ENCODE data around the gene WIPF2.

WIPF2 gene

GRCh38 chr17:40328386-40328766, 109.3 kb downstream of the WIPF2 start:
- H3K9ac ChIP-seq: no peak overlapping the region
- peaks cover 12% of the 10 kb centered on the region for H3K79me2 ChIP-seq
- no peak overlapping the region for H3K4me2 ChIP-seq (ENCODE audit: low read length)
- no peaks in the 10 kb centered on the region for H3K27me3 ChIP-seq (ENCODE audit: control insufficient read depth, insufficient read depth, low read length)
- no peaks in the 10 kb centered on the region for H3K36me3 ChIP-seq (ENCODE audit: control insufficient read depth, insufficient read depth, low read length)
- no peaks in the 10 kb centered on the region for H3K9me3 ChIP-seq (ENCODE audit: control insufficient read depth, low read length)
- peak overlapping the region; percentile 27 for H3K27ac ChIP-seq
- H3K4me1 ChIP-seq: peaks cover 48% of the 10 kb centered on the region
- no peak overlapping the region for H2AFZ ChIP-seq
- no peak for TF ChIP-seq CTCF (IDR thresholded peaks at IDR 0.05)
- no peak overlapping the region for H3K4me3 ChIP-seq (ENCODE audit: low read depth, low read length)

- H3K4me2 ChIP-seq (ENCODE audit: low read length): peak overlapping the region; percentile 24
- H3K9ac ChIP-seq: no peak overlapping the region
- H3K4me1 ChIP-seq: peaks cover 55% of the 10 kb centered on the region
- no peaks in the 10 kb centered on the region for H3K36me3 ChIP-seq (ENCODE audit: control insufficient read depth, insufficient read depth, low read length)
- H3K9me3 ChIP-seq (ENCODE audit: control insufficient read depth, low read length): no peaks in the 10 kb centered on the region
- H3K79me2 ChIP-seq: peaks cover 23% of the 10 kb centered on the region
- peak overlapping the region; percentile 71 for H3K27ac ChIP-seq
- H3K4me3 ChIP-seq (ENCODE audit: low read depth, low read length): no peak overlapping the region
- no peak for TF ChIP-seq CTCF (IDR thresholded peaks at IDR 0.05)
- H2AFZ ChIP-seq: no peak overlapping the region
- H3K27me3 ChIP-seq (ENCODE audit: control insufficient read depth, insufficient read depth, low read length): no peaks in the 10 kb centered on the region
Observed at GRCh38 chr17:40329839-40330794, 111.0 kb downstream of the WIPF2 start.

GRCh38 chr17:40330850-40331470, 111.9 kb downstream of the WIPF2 start:
- no peaks in the 10 kb centered on the region for H3K36me3 ChIP-seq (ENCODE audit: control insufficient read depth, insufficient read depth, low read length)
- H2AFZ ChIP-seq: no peak overlapping the region
- peaks cover 26% of the 10 kb centered on the region for H3K79me2 ChIP-seq
- H3K4me3 ChIP-seq (ENCODE audit: low read depth, low read length): no peak overlapping the region
- no peak overlapping the region for H3K9ac ChIP-seq
- H3K4me2 ChIP-seq (ENCODE audit: low read length): peak overlapping the region; percentile 24
- H3K27me3 ChIP-seq (ENCODE audit: control insufficient read depth, insufficient read depth, low read length): no peaks in the 10 kb centered on the region
- H3K4me1 ChIP-seq: peaks cover 55% of the 10 kb centered on the region
- no peak for TF ChIP-seq CTCF (IDR thresholded peaks at IDR 0.05)
- H3K9me3 ChIP-seq (ENCODE audit: control insufficient read depth, low read length): no peaks in the 10 kb centered on the region
- peak overlapping the region; percentile 71 for H3K27ac ChIP-seq

GRCh38 chr17:40331743-40332641, 112.9 kb downstream of the WIPF2 start:
- no peak for TF ChIP-seq CTCF (IDR thresholded peaks at IDR 0.05)
- Histone ChIP-seq H3K4me1 (peaks cover 46% of the 10 kb centered on the region), H3K9me3 (ENCODE audit: control insufficient read depth, low read length) (no peaks in the 10 kb centered on the region), H3K4me2 (ENCODE audit: low read length) (peak overlapping the region; percentile 2), H2AFZ (peak overlapping the region; percentile 76), H3K27ac (peak overlapping the region; percentile 71), H3K9ac (no peak overlapping the region), H3K4me3 (ENCODE audit: low read depth, low read length) (no peak overlapping the region), H3K27me3 (ENCODE audit: control insufficient read depth, insufficient read depth, low read length) (no peaks in the 10 kb centered on the region), H3K36me3 (ENCODE audit: control insufficient read depth, insufficient read depth, low read length) (no peaks in the 10 kb centered on the region), H3K79me2 (peaks cover 27% of the 10 kb centered on the region)

Measured in parathyroid adenoma (tissue), 2 donors.